DMS53 (cell line): ENCODE data around the gene ERBB2.
"Not testable (repeated sequence)": the region's sequence is repeated elsewhere in the genome, so short reads cannot be mapped to it uniquely, and the experiment has no call there.

ENCODE experiments used
- DNase-seq: peaks from one replicate; lab custom pipeline; 2025; lab: John Stamatoyannopoulos, UW

The ERBB2 gene

GRCh38 chr17:39703913-39704312, 4.0 kb downstream of the ERBB2 start:
- DNase-seq, result no peak

GRCh38 chr17:39704821-39705551, 5.1 kb downstream of the ERBB2 start:
- peak; percentile 23 for DNase-seq

- peak; percentile 94 for DNase-seq
Observed at GRCh38 chr17:39705786-39706348, 6.0 kb downstream of the ERBB2 start.

GRCh38 chr17:39706383-39706782, 6.5 kb downstream of the ERBB2 start:
- no peak for DNase-seq

- DNase-seq, result peak; percentile 52
Observed at GRCh38 chr17:39706921-39707337, 7.1 kb downstream of the ERBB2 start.

- DNase-seq, result no peak
Observed at GRCh38 chr17:39709319-39709997, 9.6 kb downstream of the ERBB2 start.

- no peak for DNase-seq
Observed at GRCh38 chr17:39709998-39710964, 10.4 kb downstream of the ERBB2 start.

- not testable (repeated sequence) for DNase-seq
Observed at GRCh38 chr17:39711071-39711470, 11.2 kb downstream of the ERBB2 start.

- DNase-seq, result no peak
Observed at GRCh38 chr17:39711851-39712250, 12.0 kb downstream of the ERBB2 start.

GRCh38 chr17:39714234-39714633, 14.4 kb downstream of the ERBB2 start:
- no peak for DNase-seq

- no peak for DNase-seq
Observed at GRCh38 chr17:39715375-39716072, 15.7 kb downstream of the ERBB2 start.

GRCh38 chr17:39716073-39716818, 16.4 kb downstream of the ERBB2 start:
- no peak for DNase-seq

- no peak for DNase-seq
Observed at GRCh38 chr17:39716879-39717536, 17.1 kb downstream of the ERBB2 start.

- no peak for DNase-seq
Observed at GRCh38 chr17:39717660-39718059, 17.8 kb downstream of the ERBB2 start.

GRCh38 chr17:39719563-39720355, 19.9 kb downstream of the ERBB2 start:
- no peak for DNase-seq

GRCh38 chr17:39722104-39722503, 22.2 kb downstream of the ERBB2 start:
- DNase-seq, result no peak

- no peak for DNase-seq
Observed at GRCh38 chr17:39722965-39723848, 23.3 kb downstream of the ERBB2 start.

GRCh38 chr17:39724731-39725130, 24.9 kb downstream of the ERBB2 start:
- no peak for DNase-seq
